OCI-LY7 (cell line): ENCODE results near the gene NOL4L. TPM values are rescaled to one million over a fixed set of nuclear protein-coding genes. Genes with fewer than 3 reads are reported as not detected.

ENCODE experiments used
- BruUV-seq: library from RNA; stranded (reverse); fragments of 400-500 nt; replicated peaks from 2 replicates; lab custom pipeline; 2021; lab: Mats Ljungman, UMichigan
- CTCF ChIA-PET: fragments of 300-600 bp; sonication (Branson Sonifier 250); formaldehyde crosslinking; loops from one replicate; lab custom pipeline; 2022; ENCODE audit warnings: antibody characterized with exemption; ENCODE audit not compliant: unreplicated experiment; lab: Charles Lee
- POLR2A ChIA-PET: fragments of 300-600 bp; sonication (Branson Sonifier 250); formaldehyde crosslinking; loops from one replicate; lab custom pipeline; 2022; ENCODE audit warnings: antibody characterized with exemption; lab: Charles Lee
- DNase-seq: peaks from one replicate; pipeline ENCODE4 v3.0.0-alpha.2; 2015; ENCODE audit warnings: low spot score
- H2AFZ ChIP-seq: fragments of 200-600 bp; sonication (generic), shearing (Covaris generic); 2 replicates; pipeline ENCODE4 v1.6.1; 2014; ENCODE audit warnings: mild to moderate bottlenecking, antibody characterized with exemption, low read length, moderate library complexity
- H3K27ac ChIP-seq: fragments of 200-600 bp; sonication (generic); 2 replicates; pipeline ENCODE4 v1.5.1; 2014; ENCODE audit warnings: mixed run types, low read depth, mild to moderate bottlenecking, moderate library complexity, low read length, inconsistent platforms; ENCODE audit not compliant: poor library complexity, severe bottlenecking
- H3K36me3 ChIP-seq: fragments of 200-600 bp; sonication (generic); 2 replicates; pipeline ENCODE4 v1.6.1; 2014; ENCODE audit warnings: mild to moderate bottlenecking, antibody characterized with exemption, low read length, moderate library complexity, mixed read lengths; ENCODE audit not compliant: insufficient read depth
- H3K4me1 ChIP-seq: fragments of 200-600 bp; sonication (generic); 2 replicates; pipeline ENCODE4 v1.5.1; 2014; ENCODE audit warnings: mild to moderate bottlenecking, low read length; ENCODE audit not compliant: insufficient read depth, poor library complexity, severe bottlenecking
- H3K4me2 ChIP-seq: fragments of 200-600 bp; sonication (generic); 2 replicates; pipeline ENCODE4 v1.6.1; 2014; ENCODE audit warnings: mild to moderate bottlenecking, low read length
- H3K4me3 ChIP-seq: fragments of 200-600 bp; sonication (generic); 2 replicates; pipeline ENCODE4 v1.5.1; 2014; ENCODE audit warnings: mild to moderate bottlenecking, low read depth, low read length; ENCODE audit not compliant: poor library complexity, severe bottlenecking
- H3K79me2 ChIP-seq: fragments of 200-600 bp; sonication (generic); 2 replicates; pipeline ENCODE4 v1.6.1; 2016; ENCODE audit warnings: low read depth, mild to moderate bottlenecking, low read length, moderate library complexity, mixed read lengths; ENCODE audit not compliant: insufficient read depth
- H3K9me2 ChIP-seq: fragments of 200-600 bp; sonication (generic); 2 replicates; pipeline ENCODE4 v1.6.1; 2016; ENCODE audit warnings: mild to moderate bottlenecking, low read length, mixed read lengths; ENCODE audit not compliant: insufficient read depth
- H3K9me3 ChIP-seq: fragments of 200-600 bp; sonication (generic); 2 replicates; pipeline ENCODE4 v1.6.1; 2014; ENCODE audit warnings: mild to moderate bottlenecking, mixed run types, low read length, mixed read lengths
- H4K20me1 ChIP-seq: fragments of 200-600 bp; sonication (generic); 2 replicates; pipeline ENCODE4 v1.6.1; 2014; ENCODE audit warnings: mild to moderate bottlenecking, antibody characterized with exemption, low read length, moderate library complexity, mixed read lengths; ENCODE audit not compliant: insufficient read depth
- CTCF ChIP-seq: fragments of 200-600 bp; sonication (generic); conservative IDR thresholded peaks from 2 replicates; pipeline ENCODE4 v1.5.1; 2014; ENCODE audit warnings: mild to moderate bottlenecking, antibody characterized with exemption, low read length, moderate library complexity, mixed read lengths
- EZH2phosphoT487 ChIP-seq: fragments of 200-600 bp; sonication (generic); IDR thresholded peaks from 2 replicates; pipeline ENCODE4 v1.6.1; 2018; ENCODE audit warnings: low read depth, borderline replicate concordance, mild to moderate bottlenecking, mixed run types, antibody characterized with exemption, low read length, moderate library complexity, mixed read lengths
- intact Hi-C: fragments of 100-400 bp; cut with micrococcal nuclease; formaldehyde crosslinking; loops from one replicate; pipeline ENCODE4 v1.10.0; 2022; ENCODE audit not compliant: unreplicated experiment
- total RNA-seq, 2 experiments: library from RNA; depleted of rRNA in 1 of 2; stranded (reverse); fragments of >200 nt in 1 of 2; shearing (Covaris generic) in 1 of 2; gene quantifications; 2 replicates each; pipeline ENCODE4 v1.2.3, GENCODE V29; 2014 to 2022

NOL4L gene
- total RNA-seq, 2 experiments from 2014 or later = 3.9 to 4.2 TPM

GRCh38 chr20:32514760-32515159, 70.4 kb downstream of the NOL4L start:
- Histone ChIP-seq H3K36me3 (no peaks in the 10 kb centered on the region), H4K20me1 (no peaks in the 10 kb centered on the region), H3K4me2 (no peak overlapping the region), H3K27ac (no peak overlapping the region), H3K79me2 (no peaks in the 10 kb centered on the region), H3K4me1 (peaks cover 11% of the 10 kb centered on the region), H3K9me2 (no peaks in the 10 kb centered on the region), H3K4me3 (no peak overlapping the region), H2AFZ (no peak overlapping the region), H3K9me3 (no peaks in the 10 kb centered on the region)
- intact Hi-C loops = no loop called here
- no TSS peak for BruUV-seq
- no peak for TF ChIP-seq CTCF
- TF ChIP-seq EZH2phosphoT487 = no peak
- CTCF ChIA-PET = interaction anchor here (0.6 kb wide), 1 partner anchor 33 kb away, joined by 3 read pairs; no protein-coding TSS in a partner anchor
- POLR2A ChIA-PET = no interaction called here
- DNase-seq = no peak

GRCh38 chr20:32513031-32513866, 71.9 kb downstream of the NOL4L start:
- peaks cover 22% of the 10 kb centered on the region for H3K4me1 ChIP-seq
- POLR2A ChIA-PET = no interaction called here
- no peaks in the 10 kb centered on the region for H3K36me3 ChIP-seq
- H3K79me2 ChIP-seq = no peaks in the 10 kb centered on the region
- BruUV-seq = no TSS peak
- no peak overlapping the region for H3K4me2 ChIP-seq
- H3K4me3 ChIP-seq = no peak overlapping the region
- no peak overlapping the region for H3K27ac ChIP-seq
- no peaks in the 10 kb centered on the region for H3K9me2 ChIP-seq
- H3K9me3 ChIP-seq = no peaks in the 10 kb centered on the region
- H4K20me1 ChIP-seq = no peaks in the 10 kb centered on the region
- TF ChIP-seq CTCF (no peak), EZH2phosphoT487 (no peak)
- intact Hi-C loops = no loop called here
- DNase-seq = no peak
- CTCF ChIA-PET = no interaction called here
- H2AFZ ChIP-seq = no peak overlapping the region

GRCh38 chr20:32512047-32512385, 73.1 kb downstream of the NOL4L start:
- no peak overlapping the region for H3K4me2 ChIP-seq
- ChIA-PET POLR2A (no interaction called here), CTCF (no interaction called here)
- H3K27ac ChIP-seq = no peak overlapping the region
- no peak overlapping the region for H3K4me3 ChIP-seq
- H3K36me3 ChIP-seq = no peaks in the 10 kb centered on the region
- H3K9me3 ChIP-seq = no peaks in the 10 kb centered on the region
- H3K9me2 ChIP-seq = no peaks in the 10 kb centered on the region
- TF ChIP-seq CTCF (no peak), EZH2phosphoT487 (no peak)
- no TSS peak for BruUV-seq
- no peaks in the 10 kb centered on the region for H3K79me2 ChIP-seq
- H4K20me1 ChIP-seq = no peaks in the 10 kb centered on the region
- H2AFZ ChIP-seq = no peak overlapping the region
- no peak for DNase-seq
- intact Hi-C loops = no loop called here
- peaks cover 25% of the 10 kb centered on the region for H3K4me1 ChIP-seq
